OCI-LY3 (cell line): Measurements from ENCODE around the gene DOK5.

Experiments used
- CTCF ChIP-seq: fragments of 200-600, 300-600 bp; sonication (generic); IDR thresholded peaks from 2 replicates; pipeline ENCODE4 v1.5.1; 2014; ENCODE audit warnings: antibody characterized with exemption, low read length, low read depth
- EZH2phosphoT487 ChIP-seq: fragments of 200-600 bp; shearing (Covaris generic); IDR thresholded peaks from 2 replicates; pipeline ENCODE4 v1.6.1; 2018; ENCODE audit warnings: antibody characterized with exemption, mixed run types, low read depth

GRCh38 chr20:54485631-54486030 lies 10.2 kb downstream of the DOK5 start:
- TF ChIP-seq CTCF (no peak), EZH2phosphoT487 (no peak)
